GM18505 (cell line): ENCODE measurements around the gene RAC2.

Source experiments
- ATAC-seq: cut with Tn5 transposase; IDR thresholded peaks from one replicate; pipeline ENCODE4 v1.9.1; 2021; ENCODE audit not compliant: unreplicated experiment
- POLR2A ChIP-seq: IDR thresholded peaks from 4 replicates; pipeline ENCODE4 v1.6.1; 2011; ENCODE audit warnings: borderline replicate concordance; ENCODE audit not compliant: insufficient read depth, insufficient read length; ENCODE audit errors: extremely low read depth

Gene RAC2

GRCh38 chr22:37199760-37200108 lies 44.3 kb downstream of the RAC2 start:
- TF ChIP-seq POLR2A, result no peak
- ATAC-seq, result no peak

DNA sequence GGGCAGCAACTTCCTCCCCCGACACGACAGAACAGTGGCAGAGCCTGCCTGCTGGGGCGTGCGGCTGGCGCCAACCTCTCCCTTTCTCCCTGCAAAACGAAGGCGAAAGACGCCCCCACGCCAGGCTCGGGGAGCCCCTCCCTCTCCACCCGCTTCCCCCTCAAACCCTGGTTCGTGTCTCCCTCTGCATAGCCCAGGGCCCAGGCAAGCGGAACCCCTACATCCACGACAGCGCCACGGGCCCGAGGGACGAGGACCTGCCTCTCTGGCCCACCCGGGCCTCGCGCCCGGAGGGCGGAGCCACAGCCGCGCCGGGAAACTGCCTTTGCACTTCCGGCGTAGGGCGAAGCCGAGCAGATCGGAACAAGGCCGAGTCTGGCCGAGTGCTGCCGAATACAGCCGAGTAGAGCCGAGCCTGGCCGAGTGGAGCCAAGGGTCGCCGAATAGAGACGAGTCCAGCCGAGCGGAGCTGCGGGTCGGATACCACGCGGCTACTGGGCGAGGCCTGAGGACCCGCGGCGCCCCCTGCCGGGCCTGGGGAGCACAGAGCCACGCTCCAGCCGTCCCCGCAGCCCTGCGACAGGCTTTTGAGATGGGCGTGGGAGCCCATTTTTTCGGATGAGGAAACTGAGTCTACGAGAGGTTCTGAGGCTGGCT lies 44.8 kb downstream of the RAC2 start:
- TF ChIP-seq POLR2A, result peak; percentile 91
- peak; percentile 87 for ATAC-seq

DNA sequence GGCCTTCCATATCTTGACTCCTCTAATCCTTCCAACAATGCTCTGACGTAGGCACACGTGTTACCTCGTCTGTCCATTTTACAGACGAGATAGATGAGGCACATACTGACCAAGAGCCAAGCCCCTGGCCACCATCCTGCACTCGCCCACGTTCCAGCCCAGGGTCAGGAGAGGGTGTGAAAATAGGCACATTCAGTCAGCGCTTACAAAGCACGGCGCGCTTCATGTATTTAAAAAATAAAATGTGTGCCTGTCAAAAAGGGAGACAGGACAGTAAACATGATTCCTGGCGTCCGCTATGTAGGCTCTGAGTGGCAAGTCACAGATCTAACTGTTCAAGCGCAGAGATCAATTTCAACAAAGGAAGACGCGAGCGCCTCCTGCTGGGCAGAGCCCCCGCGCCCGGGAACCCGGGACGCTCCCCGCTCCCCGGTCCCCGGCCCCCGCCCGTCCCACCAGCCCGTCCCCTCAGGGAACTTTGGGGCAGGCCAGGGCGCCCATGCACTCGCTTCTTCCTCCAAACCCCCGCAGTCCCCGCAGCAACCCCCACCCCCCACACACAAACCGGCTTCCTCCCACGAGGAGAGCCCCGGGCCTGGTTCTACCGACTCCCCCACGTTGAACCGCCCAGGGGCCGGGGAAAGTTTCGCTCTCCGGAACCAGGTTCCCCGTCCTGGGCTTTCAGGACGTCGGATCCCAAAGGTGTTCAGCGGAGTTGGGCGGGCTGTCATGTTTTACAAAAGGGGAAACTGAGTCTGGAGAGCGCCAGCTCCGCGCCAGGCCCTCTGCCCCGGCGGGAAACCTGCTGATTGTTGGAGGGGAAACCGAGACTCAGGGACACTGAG lies 45.6 kb downstream of the RAC2 start:
- no peak for TF ChIP-seq POLR2A
- ATAC-seq, result peak; percentile 19

- ATAC-seq, result no peak
- TF ChIP-seq POLR2A, result no peak
Observed at GRCh38 chr22:37197451-37198257, 46.4 kb downstream of the RAC2 start.

DNA sequence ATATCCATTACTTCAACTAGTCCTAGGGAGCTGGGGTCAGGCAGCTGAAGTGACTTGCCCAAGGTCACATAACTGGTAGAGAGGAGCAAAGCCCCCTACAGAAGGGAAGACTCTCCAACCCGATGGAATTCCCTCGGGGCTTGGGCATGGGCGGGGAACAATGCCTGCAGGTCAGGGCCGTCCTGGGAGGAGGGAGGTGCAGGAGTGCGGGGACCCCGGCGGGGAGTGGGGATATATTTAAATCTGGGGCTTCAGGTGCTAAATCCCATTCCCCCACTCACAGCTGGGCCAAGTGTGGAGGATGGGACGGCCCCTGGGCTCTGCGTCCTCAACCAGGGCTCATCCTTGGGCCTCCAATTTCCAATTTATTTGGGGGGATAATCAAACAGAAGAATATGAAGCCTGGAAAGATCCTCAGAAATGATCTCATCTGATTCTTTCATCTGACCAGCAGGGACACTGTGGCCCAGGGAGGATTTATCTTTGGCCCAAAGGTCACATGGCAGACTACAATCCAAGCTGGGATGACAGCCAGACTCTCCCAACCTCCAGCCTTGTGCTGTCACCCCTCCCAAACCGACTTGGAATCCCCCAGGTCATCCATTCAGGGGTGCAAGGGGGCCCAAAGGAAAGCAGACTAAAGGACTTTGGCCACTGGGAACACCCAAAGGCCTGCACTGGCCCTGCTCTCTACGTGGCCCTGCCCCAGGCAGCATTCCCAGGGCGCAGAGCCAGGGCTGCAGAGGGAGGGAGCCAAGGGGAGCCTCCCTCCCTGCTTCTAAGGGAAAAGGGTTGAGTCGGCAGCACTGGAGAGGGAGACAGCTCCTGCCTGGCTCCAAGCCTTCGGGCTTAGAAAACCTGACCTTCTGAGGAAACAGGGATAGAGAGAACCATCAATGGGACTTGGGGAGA lies 47.3 kb downstream of the RAC2 start:
- TF ChIP-seq POLR2A, result no peak
- ATAC-seq, result no peak

DNA sequence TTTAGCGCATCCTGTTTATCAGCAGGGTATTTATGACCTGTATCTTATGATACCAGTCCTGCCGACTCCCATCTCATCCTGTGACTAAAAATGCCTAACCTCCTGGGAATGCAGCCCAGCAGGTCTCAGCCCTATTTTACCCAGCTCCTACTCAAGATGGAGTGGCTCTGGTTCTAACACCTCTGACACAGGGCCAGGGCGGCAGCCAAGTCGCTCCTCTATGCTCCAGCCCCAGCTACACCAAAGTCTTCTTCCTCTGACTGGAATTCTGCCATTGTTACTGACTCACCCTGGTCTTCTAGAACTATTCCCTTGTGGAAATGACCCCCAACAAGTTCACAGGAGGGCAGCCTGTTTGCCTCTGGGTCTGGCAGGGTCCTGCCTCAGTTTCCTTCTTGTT lies 48.1 kb downstream of the RAC2 start:
- TF ChIP-seq POLR2A, result no peak
- ATAC-seq, result no peak

GRCh38 chr22:37194750-37195149 lies 49.3 kb downstream of the RAC2 start:
- TF ChIP-seq POLR2A, result no peak
- ATAC-seq, result no peak

DNA sequence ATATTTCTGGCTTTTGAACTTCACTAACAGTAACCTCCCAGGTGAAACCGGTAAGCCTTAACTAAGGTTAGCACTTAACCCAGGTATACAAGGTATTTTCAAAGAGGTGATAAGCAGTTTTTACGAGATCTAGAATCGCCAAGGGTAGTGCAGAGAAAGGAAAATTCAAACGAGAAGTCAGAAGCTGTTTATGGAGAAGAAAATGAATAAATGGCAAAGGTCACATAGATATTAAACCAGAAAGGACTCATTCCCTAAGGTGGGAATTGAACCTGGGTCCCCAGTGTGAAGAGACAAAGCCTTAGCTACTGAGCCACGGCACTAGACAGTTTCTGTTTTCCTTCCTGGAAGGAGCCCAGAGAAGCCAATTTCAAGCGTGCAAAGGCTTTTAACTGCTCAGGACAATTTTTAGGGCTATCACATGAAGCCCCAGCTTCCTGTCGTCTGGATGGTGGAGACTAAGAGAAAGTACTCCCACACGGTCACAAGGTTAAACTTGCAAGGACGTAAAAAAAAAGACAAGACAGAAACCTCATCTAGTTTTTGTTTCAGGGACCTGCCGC lies 50.4 kb downstream of the RAC2 start:
- TF ChIP-seq POLR2A, result no peak
- ATAC-seq, result no peak

DNA sequence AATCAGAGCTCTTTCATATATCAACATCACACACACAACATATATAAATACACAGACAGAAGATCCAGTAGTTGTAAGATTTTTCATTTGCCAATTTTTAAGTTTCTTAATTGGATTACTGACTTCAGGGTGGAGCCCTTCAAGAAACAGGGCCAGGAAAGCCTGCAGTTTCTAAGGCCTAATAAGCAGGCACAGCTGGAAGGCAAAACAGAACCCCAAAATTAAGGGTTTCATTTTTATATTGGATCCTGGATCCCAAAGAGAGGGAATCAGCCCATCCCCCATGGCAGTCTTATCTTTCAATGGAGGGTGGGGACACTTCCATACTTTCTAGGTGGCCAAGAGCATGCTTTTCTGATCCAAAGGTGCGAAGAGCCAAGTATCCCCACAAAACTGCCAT lies 51.3 kb downstream of the RAC2 start:
- no peak for TF ChIP-seq POLR2A
- no peak for ATAC-seq

DNA sequence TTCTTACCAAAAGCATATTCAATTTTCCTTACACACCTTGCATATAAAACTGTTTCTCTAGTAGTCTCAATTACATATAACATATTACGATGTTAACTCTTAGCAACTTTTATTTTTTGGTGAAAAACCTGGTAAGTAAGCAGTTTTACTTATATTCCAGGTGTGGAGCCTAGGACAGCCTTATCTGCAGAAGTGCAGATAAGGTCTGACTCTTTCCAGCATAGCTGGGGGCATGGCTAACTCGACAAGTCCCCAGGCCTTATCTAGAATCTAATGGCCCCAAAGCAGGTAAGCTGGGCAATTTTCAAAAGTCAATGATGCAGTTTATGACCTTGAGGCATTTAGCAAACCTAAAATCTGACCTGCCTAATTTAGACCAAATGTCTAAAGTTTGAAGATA lies 51.9 kb downstream of the RAC2 start:
- no peak for TF ChIP-seq POLR2A
- ATAC-seq, result no peak

DNA sequence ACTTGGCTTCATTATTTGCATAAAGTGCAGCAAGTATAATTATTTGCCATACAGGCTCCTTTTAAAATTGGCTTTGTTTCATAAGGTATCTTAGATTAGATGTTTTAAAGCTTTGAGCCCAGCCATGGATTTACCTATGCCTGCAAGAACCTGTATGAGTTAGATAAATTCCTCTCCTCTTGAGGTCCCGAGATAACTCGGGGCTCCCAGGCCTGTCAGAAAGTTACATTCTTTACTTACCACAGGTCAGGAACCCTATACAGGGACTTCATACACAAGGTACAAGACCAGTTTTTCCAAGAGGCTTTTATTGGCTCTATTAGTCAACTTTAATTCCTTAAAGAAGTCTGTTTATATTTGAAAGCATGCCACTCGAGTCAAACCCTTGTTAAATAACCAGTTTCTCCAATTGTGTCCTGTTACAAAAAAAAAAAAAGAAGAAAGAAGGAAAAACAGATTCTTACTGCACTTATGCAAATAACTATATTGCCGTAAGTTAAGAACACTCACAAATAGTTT lies 53.7 kb downstream of the RAC2 start:
- no peak for TF ChIP-seq POLR2A
- no peak for ATAC-seq

DNA sequence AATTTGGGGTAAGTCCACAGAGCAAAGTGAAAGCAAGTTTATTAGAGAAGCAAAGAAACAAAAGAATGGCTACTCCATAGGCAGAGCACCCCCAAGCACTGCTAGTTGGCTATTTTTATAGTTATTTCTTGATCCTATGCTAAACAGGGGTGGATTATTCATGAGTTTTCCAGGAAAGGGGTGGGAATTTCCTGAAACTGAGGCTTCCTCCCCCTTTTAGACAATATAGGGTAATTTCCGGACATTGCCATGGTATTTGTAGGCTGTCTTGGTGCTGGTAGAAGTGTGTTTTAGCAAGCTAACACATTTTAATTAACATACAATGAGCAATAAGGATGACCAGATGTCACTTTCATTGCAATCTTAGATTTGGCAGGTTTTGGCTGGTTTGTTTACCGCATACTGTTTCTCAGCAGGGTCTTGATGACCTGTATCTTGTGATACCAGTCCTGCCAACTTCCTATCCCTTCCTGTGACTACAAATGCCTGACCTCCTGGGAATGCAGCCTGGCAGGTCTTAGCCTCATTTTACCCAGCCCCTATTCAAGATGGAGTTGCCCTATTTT lies 55.1 kb downstream of the RAC2 start:
- TF ChIP-seq POLR2A, result no peak
- ATAC-seq, result no peak

GRCh38 chr22:37187891-37188761 lies 55.9 kb downstream of the RAC2 start, which contains the start of gene C1QTNF6:
Gene C1QTNF6, minus strand, starts transcription at chr22:37188247. Its CDS starts 34 bp downstream, at chr22:37188213.
- no peak for ATAC-seq
- TF ChIP-seq POLR2A, result no peak
